ENCODE data around the gene PRKAR2B. TPM values are rescaled to one million over a fixed set of nuclear protein-coding genes. Genes with fewer than 3 reads are reported as not detected.

The PRKAR2B gene
- total and polyA plus RNA-seq, 7 donors = 1.3 to 3.5 (median 1.7) TPM

DNA sequence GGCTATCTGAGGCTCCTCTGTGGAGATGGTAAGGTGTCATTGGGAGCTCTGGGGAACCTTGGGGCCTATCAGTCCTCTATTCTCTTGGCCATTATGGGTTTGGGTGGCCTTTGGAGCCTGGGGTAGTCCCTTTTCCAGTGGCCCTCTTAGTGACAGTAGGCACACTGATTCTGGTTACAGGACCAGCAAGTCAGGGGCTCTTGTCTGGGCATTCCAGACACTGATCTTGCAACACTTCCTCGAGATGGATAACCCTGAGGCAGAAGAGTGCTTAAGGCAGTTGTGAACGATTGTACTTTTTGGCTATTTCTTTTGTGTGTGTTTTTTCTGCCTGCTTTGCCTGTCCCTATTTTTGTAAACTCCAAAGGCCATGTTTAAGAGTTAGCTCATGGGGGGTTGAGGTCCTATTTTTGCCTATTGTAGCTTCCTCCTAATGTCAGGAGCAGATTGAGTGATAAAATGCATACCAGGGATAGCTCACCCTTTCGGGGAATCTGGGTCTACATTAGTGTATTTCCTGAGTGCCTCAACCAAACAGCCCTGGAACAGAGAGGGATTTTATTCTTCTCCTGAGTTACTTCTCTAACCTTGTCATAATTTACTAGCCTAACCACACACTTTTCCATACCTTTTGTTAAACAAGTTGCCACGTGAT, 61.2 kb downstream of the PRKAR2B start:
- no peaks in the 10 kb centered on the region for H3K36me3 ChIP-seq (ENCODE audit: insufficient read depth in 1 of 2, low read depth in 1 of 2)
- no peak for ATAC-seq
- no peaks in the 10 kb centered on the region for H3K9me3 ChIP-seq
- intact Hi-C loops (cut with DNase I) = no loop called here
- H3K27me3 ChIP-seq (ENCODE audit: insufficient read depth in 3 of 3, low read length in 2 of 3) = no peaks in the 10 kb centered on the region
- no peak for DNase-seq
- TF ChIP-seq, protein P1, sequence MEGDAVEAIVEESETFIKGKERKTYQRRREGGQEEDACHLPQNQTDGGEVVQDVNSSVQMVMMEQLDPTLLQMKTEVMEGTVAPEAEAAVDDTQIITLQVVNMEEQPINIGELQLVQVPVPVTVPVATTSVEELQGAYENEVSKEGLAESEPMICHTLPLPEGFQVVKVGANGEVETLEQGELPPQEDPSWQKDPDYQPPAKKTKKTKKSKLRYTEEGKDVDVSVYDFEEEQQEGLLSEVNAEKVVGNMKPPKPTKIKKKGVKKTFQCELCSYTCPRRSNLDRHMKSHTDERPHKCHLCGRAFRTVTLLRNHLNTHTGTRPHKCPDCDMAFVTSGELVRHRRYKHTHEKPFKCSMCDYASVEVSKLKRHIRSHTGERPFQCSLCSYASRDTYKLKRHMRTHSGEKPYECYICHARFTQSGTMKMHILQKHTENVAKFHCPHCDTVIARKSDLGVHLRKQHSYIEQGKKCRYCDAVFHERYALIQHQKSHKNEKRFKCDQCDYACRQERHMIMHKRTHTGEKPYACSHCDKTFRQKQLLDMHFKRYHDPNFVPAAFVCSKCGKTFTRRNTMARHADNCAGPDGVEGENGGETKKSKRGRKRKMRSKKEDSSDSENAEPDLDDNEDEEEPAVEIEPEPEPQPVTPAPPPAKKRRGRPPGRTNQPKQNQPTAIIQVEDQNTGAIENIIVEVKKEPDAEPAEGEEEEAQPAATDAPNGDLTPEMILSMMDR (IDR thresholded peaks at IDR 0.05) = no peak
- no peak overlapping the region for H3K27ac ChIP-seq
- WGBS, 3 donors = 82 to 83% (median 83%) methylated on average over 4 of the region's 4 CpGs
- H3K4me3 ChIP-seq = no peak overlapping the region
- H3K4me1 ChIP-seq = no peaks in the 10 kb centered on the region

DNA sequence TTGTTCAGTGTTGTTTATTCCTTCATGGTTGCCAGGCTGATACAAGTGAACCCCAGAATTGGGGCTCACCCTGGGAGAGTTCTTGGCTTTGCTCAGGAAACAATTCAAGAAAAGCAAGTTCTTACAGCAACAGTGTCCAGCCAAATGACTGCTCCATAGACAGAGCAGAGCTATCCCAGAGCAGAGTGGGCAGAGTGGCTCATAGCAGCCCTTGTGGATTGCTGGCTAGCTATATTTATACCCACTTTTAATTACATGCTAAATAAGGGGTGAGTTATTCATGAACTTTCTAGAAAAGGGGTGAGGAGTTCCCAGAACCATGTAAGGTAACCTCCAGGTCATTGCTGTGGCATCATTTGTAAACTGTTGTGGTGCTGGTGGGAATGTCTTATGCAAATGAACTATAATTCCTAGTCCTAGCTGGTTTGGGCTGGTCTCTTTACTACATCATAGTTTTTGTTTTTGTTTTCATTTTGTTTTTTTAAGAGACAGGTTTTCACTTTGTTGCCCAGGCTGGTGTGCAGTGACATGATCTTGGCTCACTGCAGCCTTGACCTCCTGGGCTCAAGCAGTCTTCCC, 64.4 kb downstream of the PRKAR2B start:
- DNase-seq (no peak), ATAC-seq (no peak)
- intact Hi-C loops (cut with DNase I) = no loop called here
- H3K27ac ChIP-seq = no peak overlapping the region
- TF ChIP-seq, protein P1 (IDR thresholded peaks at IDR 0.05) = no peak
- no peak overlapping the region for H3K4me3 ChIP-seq
- no peaks in the 10 kb centered on the region for H3K36me3 ChIP-seq (ENCODE audit: insufficient read depth in 1 of 2, low read depth in 1 of 2)
- no peaks in the 10 kb centered on the region for H3K9me3 ChIP-seq
- no peaks in the 10 kb centered on the region for H3K4me1 ChIP-seq
- H3K27me3 ChIP-seq (ENCODE audit: insufficient read depth in 3 of 3, low read length in 2 of 3) = no peaks in the 10 kb centered on the region

DNA sequence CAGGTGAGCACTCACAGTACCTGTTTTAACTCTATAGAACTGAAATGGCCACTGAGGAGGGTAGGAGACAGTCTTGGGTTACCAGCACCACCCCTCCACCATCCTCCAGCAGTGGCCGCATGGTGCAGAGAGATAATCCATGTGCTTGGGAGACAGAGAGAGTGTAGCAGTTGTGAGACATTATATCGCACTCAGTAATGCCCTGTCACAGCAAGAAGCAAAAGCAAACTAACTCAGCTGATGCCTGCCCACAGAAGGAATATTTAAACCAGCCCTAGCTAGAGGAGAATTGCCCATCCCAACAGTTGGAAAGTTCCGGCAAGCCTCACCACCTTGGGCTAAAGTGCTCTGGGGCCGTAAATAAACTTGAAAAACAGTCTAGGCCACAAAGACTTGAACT, 65.5 kb downstream of the PRKAR2B start:
- no peak for ATAC-seq
- intact Hi-C loops (cut with DNase I) = no loop called here
- Histone ChIP-seq H3K36me3 (ENCODE audit: insufficient read depth in 1 of 2, low read depth in 1 of 2) (no peaks in the 10 kb centered on the region), H3K27me3 (ENCODE audit: insufficient read depth in 3 of 3, low read length in 2 of 3) (no peaks in the 10 kb centered on the region), H3K4me3 (no peak overlapping the region), H3K9me3 (no peaks in the 10 kb centered on the region), H3K27ac (no peak overlapping the region), H3K4me1 (no peaks in the 10 kb centered on the region)
- WGBS, 3 donors = 96 to 97% (median 97%) methylated on average over 4 of the region's 4 CpGs
- DNase-seq = no peak
- TF ChIP-seq, protein P1 (IDR thresholded peaks at IDR 0.05) = no peak

DNA sequence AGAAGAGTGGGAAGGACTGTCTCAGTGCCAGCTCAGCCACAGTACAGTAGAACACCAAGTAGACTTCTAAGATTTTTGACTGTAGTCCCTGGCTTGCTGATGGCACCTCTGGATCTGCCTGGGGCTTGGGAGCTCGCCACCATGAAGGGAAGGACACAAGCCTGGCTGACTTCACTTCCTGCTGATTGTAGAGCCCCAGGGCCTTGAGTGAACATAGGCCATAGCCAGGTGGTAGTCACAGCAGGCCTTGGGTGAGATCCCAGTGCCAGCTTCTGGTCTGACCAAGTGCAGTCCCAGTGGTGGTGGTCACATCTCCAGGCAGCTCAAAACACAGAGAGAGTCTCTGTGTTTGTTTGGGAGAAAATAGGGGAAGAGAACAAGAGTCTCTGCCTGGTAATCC, 66.7 kb downstream of the PRKAR2B start:
- 84 to 93% (median 87%) methylated on average over 1 of the region's 1 CpG for WGBS, 3 donors
- Histone ChIP-seq H3K9me3 (no peaks in the 10 kb centered on the region), H3K27me3 (ENCODE audit: insufficient read depth in 3 of 3, low read length in 2 of 3) (no peaks in the 10 kb centered on the region), H3K4me1 (no peaks in the 10 kb centered on the region), H3K36me3 (ENCODE audit: insufficient read depth in 1 of 2, low read depth in 1 of 2) (no peaks in the 10 kb centered on the region), H3K4me3 (no peak overlapping the region), H3K27ac (no peak overlapping the region)
- no peak for ATAC-seq
- TF ChIP-seq, protein P1 (IDR thresholded peaks at IDR 0.05) = no peak
- intact Hi-C loops (cut with DNase I) = no loop called here
- DNase-seq = no peak

DNA sequence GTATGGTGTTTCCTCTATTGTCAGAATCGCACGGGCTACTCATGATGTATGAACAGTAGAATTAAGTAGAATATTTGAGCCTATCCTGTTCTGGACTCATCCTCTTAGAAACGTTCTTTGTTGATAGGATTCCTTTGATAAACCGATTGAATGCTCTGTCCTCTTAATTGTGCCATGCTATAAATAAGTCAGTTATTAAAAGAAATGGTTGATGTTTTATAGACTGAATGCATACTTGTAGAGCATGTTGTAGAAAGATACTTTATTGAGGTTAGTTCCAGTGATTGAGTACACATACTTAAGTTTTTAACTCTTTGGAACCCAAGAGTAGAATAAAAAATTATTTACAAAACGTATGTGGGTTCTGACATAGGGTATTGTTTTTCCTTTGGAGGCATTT, 69.4 kb downstream of the PRKAR2B start:
- Histone ChIP-seq H3K27ac (no peak overlapping the region), H3K27me3 (ENCODE audit: insufficient read depth in 3 of 3, low read length in 2 of 3) (no peaks in the 10 kb centered on the region), H3K9me3 (no peaks in the 10 kb centered on the region), H3K36me3 (ENCODE audit: insufficient read depth in 1 of 2, low read depth in 1 of 2) (no peaks in the 10 kb centered on the region), H3K4me3 (no peak overlapping the region), H3K4me1 (no peaks in the 10 kb centered on the region)
- no peak for DNase-seq
- 74 to 78% (median 75%) methylated on average over 5 of the region's 5 CpGs for WGBS, 3 donors
- no peak for ATAC-seq
- TF ChIP-seq, protein P1 (IDR thresholded peaks at IDR 0.05) = no peak
- intact Hi-C loops (cut with DNase I) = no loop called here

Data from psoas muscle (tissue), 8 donors.